Esophagus (tissue), 2 donors: Measurements from ENCODE around the gene DTNBP1. TPM values are rescaled to one million over a fixed set of nuclear protein-coding genes. Genes with fewer than 3 reads are reported as not detected.

Experiments
- H3K27ac ChIP-seq, 2 donors: one replicate each; pipeline ENCODE4 v1.5.1; 2013; ENCODE audit warnings: low read depth in 2 of 2, mild to moderate bottlenecking in 2 of 2, inconsistent platforms in 1 of 2, low read length in 1 of 2, moderate library complexity in 1 of 2
- H3K27me3 ChIP-seq, 2 donors: one replicate each; pipeline ENCODE4 v1.6.1; 2013; ENCODE audit warnings: low read length in 2 of 2, control low read depth in 1 of 2, mild to moderate bottlenecking in 1 of 2; ENCODE audit not compliant: insufficient read depth in 2 of 2, control insufficient read depth in 1 of 2
- H3K36me3 ChIP-seq, 2 donors: one replicate each; pipeline ENCODE4 v1.6.1; 2013; ENCODE audit warnings: low read length in 1 of 2; ENCODE audit not compliant: control insufficient read depth in 2 of 2, insufficient read depth in 2 of 2
- H3K4me1 ChIP-seq, 2 donors: one replicate each; pipeline ENCODE4 v1.6.1; 2013; ENCODE audit warnings: low read length in 1 of 2; ENCODE audit not compliant: control insufficient read depth in 2 of 2, insufficient read depth in 2 of 2
- H3K4me3 ChIP-seq, 2 donors: one replicate each; pipeline ENCODE4 v1.5.1; 2013; ENCODE audit warnings: low read length in 2 of 2, mild to moderate bottlenecking in 2 of 2, low read depth in 1 of 2, moderate library complexity in 1 of 2
- H3K9me3 ChIP-seq, 2 donors: one replicate each; pipeline ENCODE4 v1.6.1; 2013; ENCODE audit warnings: mild to moderate bottlenecking in 2 of 2, low read depth in 1 of 2, low read length in 1 of 2, moderate library complexity in 1 of 2; ENCODE audit not compliant: control insufficient read depth in 2 of 2, insufficient read depth in 1 of 2
- whole genome bisulfite sequencing, 2 donors: extraction: QIAGEN DNeasy Blood & Tissue Kit; methylation state at CpG; one replicate each; pipeline ENCODE4 v1.1.7; 2013; 5-methylcytosine and 5-hydroxymethylcytosine counted together
- polyA plus RNA-seq, 2 donors: library from polyadenylated mRNA; stranded (reverse); fragments of 200-250 nt; gene quantifications; one replicate each; pipeline ENCODE4 v1.2.3, GENCODE V29; 2013
- donor health status: healthy with polysubstance abuse.
- donor health status: Bipolar disorder and iron deficiency.

DTNBP1 gene
- polyA plus RNA-seq, 2 donors, result 4.2 to 9.6 TPM

DNA sequence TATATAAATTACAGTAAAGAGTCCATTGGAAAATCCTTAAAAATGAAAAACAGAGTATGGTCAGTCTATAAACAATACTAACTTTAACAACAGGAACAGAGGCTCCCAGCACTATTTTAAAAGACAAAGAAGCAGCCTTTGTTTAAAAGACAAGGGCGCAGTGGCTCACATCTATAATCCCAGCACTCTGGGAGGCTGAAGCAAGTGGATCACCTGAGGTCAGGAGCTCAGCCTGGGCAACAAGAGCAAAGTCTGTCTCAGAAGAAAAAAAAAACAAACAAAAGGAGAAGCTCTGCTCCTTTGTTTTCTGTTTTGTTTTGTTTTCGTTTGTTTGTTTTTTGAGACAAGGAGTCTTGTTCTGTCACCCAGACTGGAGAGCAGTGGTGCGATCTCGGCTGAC is 89.4 kb downstream of the DTNBP1 start:
- no peaks in the 10 kb centered on the region for H3K36me3 ChIP-seq
- no peak overlapping the region for H3K4me3 ChIP-seq
- no peaks in the 10 kb centered on the region for H3K9me3 ChIP-seq
- 90 to 96% methylated on average over 4 of the region's 4 CpGs for WGBS, 2 donors
- no peak overlapping the region for H3K27ac ChIP-seq
- H3K4me1 ChIP-seq, result peaks cover 9 to 10% of the 10 kb centered on the region in 2 donors
- H3K27me3 ChIP-seq, result no peaks in the 10 kb centered on the region

DNA sequence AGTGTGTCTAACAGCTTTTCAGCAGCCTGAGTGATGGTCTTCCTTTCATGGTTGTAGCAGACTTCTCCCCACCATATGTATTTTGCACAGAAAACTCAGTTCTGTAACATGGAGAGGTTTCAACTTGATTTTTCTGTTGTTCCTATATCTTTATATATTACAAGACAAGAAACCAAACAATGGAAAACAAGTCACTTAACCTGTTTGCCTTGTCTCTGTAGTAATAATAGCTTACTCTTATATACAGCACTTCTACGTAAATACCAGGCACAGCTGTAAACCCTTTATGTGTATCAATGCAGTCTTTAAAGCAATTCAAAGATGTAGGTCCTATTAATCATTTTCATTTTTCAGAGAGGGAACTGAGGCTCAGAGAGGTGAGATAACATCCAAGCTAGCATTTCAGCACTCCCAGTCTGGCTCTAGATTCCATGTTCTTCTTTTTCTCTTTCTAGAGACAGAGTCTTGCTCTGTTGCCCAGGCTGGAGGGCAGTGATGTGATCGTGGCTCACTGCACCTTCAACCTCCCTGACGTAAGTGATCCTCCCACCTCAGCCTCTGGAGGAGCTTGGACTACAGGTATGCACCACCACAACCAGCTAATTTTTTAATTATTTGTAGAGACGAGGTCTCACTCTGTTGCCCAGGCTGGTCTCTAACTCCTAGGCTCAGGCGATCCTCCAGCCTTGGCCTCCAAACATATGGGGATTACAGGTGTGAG is 90.4 kb downstream of the DTNBP1 start:
- no peaks in the 10 kb centered on the region for H3K9me3 ChIP-seq
- no peaks in the 10 kb centered on the region for H3K27me3 ChIP-seq
- no peak overlapping the region for H3K27ac ChIP-seq
- H3K4me3 ChIP-seq, result no peak overlapping the region
- 91 to 94% methylated on average over 5 of the region's 5 CpGs for WGBS, 2 donors
- H3K4me1 ChIP-seq, result peaks cover 4 to 5% of the 10 kb centered on the region in 2 donors
- no peaks in the 10 kb centered on the region for H3K36me3 ChIP-seq

DNA sequence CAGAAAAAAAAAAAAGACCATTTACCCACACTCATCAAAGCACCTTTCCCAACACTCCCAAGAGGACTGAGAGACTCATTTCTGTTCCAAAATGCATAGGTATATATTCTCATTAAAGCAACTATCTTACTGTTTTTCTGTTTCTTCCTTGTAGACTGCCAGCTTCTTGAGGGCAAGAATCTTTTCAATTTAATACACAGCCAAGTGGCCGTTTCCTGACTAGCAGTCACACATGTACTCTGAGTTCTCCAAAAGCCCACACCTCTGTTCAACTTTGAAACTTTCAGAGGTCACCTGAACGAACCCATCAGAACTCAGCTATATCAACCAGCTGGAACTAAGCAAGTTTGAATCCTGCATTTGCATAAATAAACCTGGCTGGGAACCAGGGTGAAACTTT is 92.7 kb downstream of the DTNBP1 start:
- Histone ChIP-seq H3K36me3 (no peaks in the 10 kb centered on the region), H3K4me3 (no peak overlapping the region), H3K27me3 (no peaks in the 10 kb centered on the region), H3K9me3 (no peaks in the 10 kb centered on the region), H3K4me1 (no peaks in the 10 kb centered on the region), H3K27ac (no peak overlapping the region)
- 95% methylated on average over 2 of the region's 2 CpGs for WGBS, 2 donors

DNA sequence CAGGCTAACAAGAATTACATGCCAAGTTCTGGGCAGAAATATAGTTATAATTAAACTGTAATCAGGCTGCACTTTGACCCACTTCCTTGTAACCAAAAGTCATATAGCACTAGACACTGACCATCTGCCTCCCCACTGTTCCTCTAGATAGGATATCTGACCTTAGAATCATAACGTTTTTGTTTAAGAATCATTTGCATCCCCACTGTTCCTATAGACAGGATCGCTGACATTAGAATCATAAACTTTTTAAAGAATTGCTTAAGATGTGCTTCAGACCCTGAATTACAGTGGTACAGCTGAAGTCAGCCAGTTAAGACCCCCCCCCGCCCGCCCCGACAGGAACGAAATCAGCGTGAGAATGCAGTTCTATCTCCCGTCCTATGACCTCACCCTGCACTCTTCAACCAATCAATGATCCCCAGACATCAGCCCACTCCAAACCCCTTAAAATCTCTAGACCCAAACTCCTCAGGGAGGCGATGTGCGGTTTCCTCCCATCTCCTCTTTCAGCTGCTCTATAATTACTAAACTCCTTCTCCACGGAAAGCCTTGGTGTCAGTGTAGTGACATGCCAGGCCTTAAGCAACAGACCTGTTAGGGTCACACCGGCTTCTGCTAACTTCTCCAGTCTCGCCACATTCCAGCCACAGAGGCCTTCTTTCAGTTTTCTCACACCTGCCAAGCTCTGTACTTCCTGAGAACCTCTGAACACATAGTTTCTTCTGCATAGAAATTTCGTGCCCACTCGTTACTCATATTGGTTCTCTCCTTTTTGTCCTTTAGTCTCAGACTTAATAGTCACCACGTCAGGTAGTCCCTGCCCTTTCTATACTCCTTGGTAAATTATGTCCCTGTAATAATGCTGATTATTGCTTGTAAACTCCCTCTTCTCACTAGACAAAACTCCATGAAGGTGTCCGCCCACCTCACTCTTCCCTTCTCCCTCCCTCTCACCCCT is 93.5 kb downstream of the DTNBP1 start:
- Histone ChIP-seq H3K4me1 (no peaks in the 10 kb centered on the region), H3K27ac (no peak overlapping the region), H3K4me3 (no peak overlapping the region), H3K9me3 (no peaks in the 10 kb centered on the region), H3K36me3 (no peaks in the 10 kb centered on the region), H3K27me3 (no peaks in the 10 kb centered on the region)
- 72 to 84% methylated on average over 17 of the region's 17 CpGs for WGBS, 2 donors

DNA sequence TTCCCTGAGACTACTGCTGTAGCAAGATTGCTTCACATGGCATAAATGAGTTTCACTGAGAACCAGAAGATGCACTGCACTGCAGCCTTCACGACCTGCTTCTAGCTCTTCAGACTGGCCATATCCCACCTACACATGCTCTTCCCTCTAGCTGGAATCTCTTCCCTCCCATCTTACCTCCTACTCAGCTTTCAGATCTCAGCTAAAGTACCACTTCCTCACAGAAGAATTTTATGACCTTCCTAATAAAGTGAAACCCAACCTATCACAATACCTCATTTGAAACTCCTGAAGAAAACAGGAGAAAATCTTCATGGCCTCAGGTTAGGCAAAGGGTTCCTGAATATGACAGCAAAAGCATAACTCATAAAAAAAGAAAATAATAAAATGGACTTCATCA is 99.9 kb downstream of the DTNBP1 start:
- H3K4me3 ChIP-seq, result no peak overlapping the region
- WGBS, 2 donors, result 83 to 91% methylated on average over 1 of the region's 1 CpG
- H3K4me1 ChIP-seq, result no peaks in the 10 kb centered on the region
- H3K27ac ChIP-seq, result no peak overlapping the region
- no peaks in the 10 kb centered on the region for H3K36me3 ChIP-seq
- H3K27me3 ChIP-seq, result no peaks in the 10 kb centered on the region
- H3K9me3 ChIP-seq, result no peaks in the 10 kb centered on the region

DNA sequence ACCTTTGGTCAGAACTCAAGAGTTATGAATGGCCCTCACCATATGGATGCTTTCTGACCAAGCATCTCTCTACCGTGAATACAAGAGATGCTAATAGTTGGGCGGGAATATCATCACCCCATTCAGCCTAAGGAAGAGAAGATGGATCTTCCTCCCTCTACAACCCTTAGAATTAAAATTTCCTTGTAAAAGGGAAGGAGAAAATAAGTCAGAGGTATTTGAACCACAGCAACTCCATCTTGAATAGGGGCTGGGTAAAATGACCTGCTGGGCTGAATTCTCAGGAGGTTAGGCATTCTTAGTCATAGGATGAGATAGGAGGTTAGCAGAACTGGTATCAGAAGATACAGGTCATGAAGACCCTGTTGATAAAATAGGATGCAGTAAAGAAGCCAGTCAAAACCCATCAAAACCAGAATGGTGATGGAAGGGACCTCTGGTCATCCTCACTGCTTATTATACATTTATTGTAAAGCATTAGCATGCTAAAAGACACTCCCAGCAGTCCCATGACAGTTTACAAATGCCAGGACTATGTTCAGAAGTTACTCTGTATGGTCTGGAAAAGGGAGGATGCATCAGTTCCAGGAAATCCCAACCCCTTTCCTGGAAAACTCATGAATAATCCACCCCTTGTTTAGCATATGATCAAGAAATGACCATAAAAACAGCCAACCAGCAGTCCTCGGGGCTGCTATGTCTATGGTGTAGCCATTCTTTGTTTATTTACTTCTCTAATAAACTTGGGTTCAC is 101.2 kb downstream of the DTNBP1 start:
- Histone ChIP-seq H3K27ac (no peak overlapping the region), H3K4me3 (no peak overlapping the region), H3K36me3 (no peaks in the 10 kb centered on the region), H3K9me3 (no peaks in the 10 kb centered on the region), H3K4me1 (no peaks in the 10 kb centered on the region), H3K27me3 (no peaks in the 10 kb centered on the region)
- 92 to 95% methylated on average over 3 of the region's 3 CpGs for WGBS, 2 donors

DNA sequence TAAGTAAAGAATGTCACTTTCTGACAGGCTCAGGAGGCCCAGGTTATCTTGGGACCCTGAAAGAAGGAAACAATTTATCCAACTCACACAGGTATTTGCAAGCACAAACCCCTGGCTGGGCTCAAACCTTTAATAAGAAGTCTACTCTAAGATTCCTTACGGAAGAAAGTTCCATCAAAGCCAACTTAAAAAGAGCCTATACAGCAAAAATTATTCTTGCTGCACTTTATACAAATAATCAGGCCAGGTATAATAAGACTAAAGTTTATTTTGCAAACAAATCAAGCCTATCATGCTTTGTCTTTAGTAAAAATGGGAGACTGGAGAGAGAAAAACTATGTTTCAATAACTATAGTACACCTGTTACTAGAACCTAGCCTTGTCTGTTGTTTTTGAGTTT is 102.1 kb downstream of the DTNBP1 start:
- H3K36me3 ChIP-seq, result no peaks in the 10 kb centered on the region
- H3K4me3 ChIP-seq, result no peak overlapping the region
- H3K9me3 ChIP-seq, result no peaks in the 10 kb centered on the region
- H3K27ac ChIP-seq, result no peak overlapping the region
- no peaks in the 10 kb centered on the region for H3K4me1 ChIP-seq
- H3K27me3 ChIP-seq, result no peaks in the 10 kb centered on the region
- 93 to 98% methylated on average over 1 of the region's 1 CpG for WGBS, 2 donors

DNA sequence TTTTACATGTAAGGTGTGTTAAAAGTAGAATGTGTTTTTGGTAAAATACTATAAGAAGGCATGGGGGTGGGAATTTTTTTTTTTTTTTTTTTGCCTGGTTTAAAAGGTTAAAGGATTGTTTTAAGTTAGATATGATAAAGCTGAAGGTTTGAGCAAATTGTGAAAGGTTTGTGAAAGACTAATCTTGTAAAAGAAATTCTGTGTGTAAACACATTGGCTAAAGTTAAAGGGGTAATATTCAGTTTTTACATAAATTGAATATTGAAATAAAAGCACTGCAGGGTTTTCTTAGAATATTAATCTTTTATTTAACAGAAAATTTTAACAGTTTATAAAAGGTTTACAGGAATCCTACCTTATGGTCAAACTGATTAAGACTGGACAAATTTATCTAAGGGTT is 105.7 kb downstream of the DTNBP1 start:
- H3K4me1 ChIP-seq, result no peaks in the 10 kb centered on the region
- no peak overlapping the region for H3K27ac ChIP-seq
- no peaks in the 10 kb centered on the region for H3K27me3 ChIP-seq
- no peak overlapping the region for H3K4me3 ChIP-seq
- H3K9me3 ChIP-seq, result no peaks in the 10 kb centered on the region
- no peaks in the 10 kb centered on the region for H3K36me3 ChIP-seq

DNA sequence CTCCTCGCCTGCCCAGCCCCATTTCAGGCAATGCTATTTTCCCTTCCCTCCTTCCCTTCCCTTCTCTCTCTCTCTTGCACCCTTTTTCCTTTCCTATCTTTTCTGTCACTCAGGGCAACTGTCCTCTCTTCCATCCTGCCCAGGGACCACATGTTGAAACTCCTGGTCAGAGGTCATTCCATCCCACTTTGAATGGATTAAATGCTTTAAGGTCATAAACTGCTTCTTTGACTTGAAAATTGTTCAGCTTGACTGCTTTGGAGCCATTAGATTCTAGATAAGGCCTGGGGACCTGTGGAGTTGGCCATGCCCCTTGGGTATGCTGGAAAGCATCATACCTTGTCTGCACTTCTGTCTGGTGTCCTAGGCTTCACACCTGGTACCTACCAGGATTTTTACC is 106.1 kb downstream of the DTNBP1 start:
- H3K4me1 ChIP-seq, result no peaks in the 10 kb centered on the region
- no peak overlapping the region for H3K4me3 ChIP-seq
- no peaks in the 10 kb centered on the region for H3K36me3 ChIP-seq
- WGBS, 2 donors, result 94 to 100% methylated on average over 1 of the region's 1 CpG
- H3K9me3 ChIP-seq, result no peaks in the 10 kb centered on the region
- no peaks in the 10 kb centered on the region for H3K27me3 ChIP-seq
- no peak overlapping the region for H3K27ac ChIP-seq
